Natural killer cell (primary cell): Measurements from ENCODE around the gene BOD1. TPM values are rescaled to one million over a fixed set of nuclear protein-coding genes. Genes with fewer than 3 reads are reported as not detected.
"Not testable (repeated sequence)": the region's sequence is repeated elsewhere in the genome, so short reads cannot be mapped to it uniquely, and the experiment has no call there.

Experiments
- ATAC-seq, 3 donors: fragments of 150-1000 bp in 2 of 3; fragments of 200-7000 bp in 1 of 3; cut with Tn5 transposase; 1 replicate in 1 of 3; 2 replicates in 2 of 3; pipeline ENCODE4 v1.10.0; 2021; ENCODE audit warnings: mild to moderate bottlenecking in 2 of 3, moderate library complexity in 2 of 3
- DNase-seq, 2 donors: peaks; one replicate each; pipeline versions ENCODE4 v3.0.0 to v3.0.0-alpha.2; 2013 to 2021; ENCODE audit warnings: mixed read lengths in 1 of 2
- H3K27ac ChIP-seq: one replicate; pipeline ENCODE4 v1.5.1; 2013; ENCODE audit warnings: mild to moderate bottlenecking, low read length
- H3K27me3 ChIP-seq: one replicate; pipeline ENCODE4 v1.6.1; 2013; ENCODE audit warnings: low read length; ENCODE audit not compliant: control insufficient read depth, insufficient read depth
- H3K36me3 ChIP-seq: one replicate; pipeline ENCODE4 v1.6.1; 2013; ENCODE audit warnings: low read length; ENCODE audit not compliant: control insufficient read depth, insufficient read depth
- H3K4me1 ChIP-seq: one replicate; pipeline ENCODE4 v1.6.1; 2013; ENCODE audit warnings: low read length; ENCODE audit not compliant: control insufficient read depth, insufficient read depth
- H3K4me3 ChIP-seq: one replicate; pipeline ENCODE4 v1.5.1; 2013; ENCODE audit warnings: low read length
- H3K9me3 ChIP-seq: one replicate; pipeline ENCODE4 v1.6.1; 2013; ENCODE audit warnings: low read length; ENCODE audit not compliant: control insufficient read depth, insufficient read depth
- H3K27ac Mint-ChIP-seq, 2 donors: one replicate each; pipeline ENCODE4 v1.8.0; 2022; ENCODE audit warnings: mild to moderate bottlenecking in 2 of 2, mixed read lengths in 2 of 2, moderate library complexity in 1 of 2
- H3K27me3 Mint-ChIP-seq, 2 donors: one replicate each; pipeline ENCODE4 v1.8.0; 2022; ENCODE audit warnings: low read depth in 2 of 2, mixed read lengths in 2 of 2
- H3K36me3 Mint-ChIP-seq: one replicate; pipeline ENCODE4 v1.8.0; 2022; ENCODE audit warnings: mixed read lengths
- H3K4me1 Mint-ChIP-seq, 2 donors: one replicate each; pipeline ENCODE4 v1.8.0; 2022; ENCODE audit warnings: mixed read lengths in 2 of 2
- H3K4me3 Mint-ChIP-seq: one replicate; pipeline ENCODE4 v1.8.0; 2022; ENCODE audit warnings: mild to moderate bottlenecking, moderate library complexity, mixed read lengths
- H3K9me3 Mint-ChIP-seq, 2 donors: one replicate each; pipeline ENCODE4 v1.8.0; 2022; ENCODE audit warnings: mixed read lengths in 2 of 2
- WGBS: methylation state at CpG from one replicate; pipeline ENCODE4 v1.1.7; 2013; ENCODE audit warnings: missing lambda C conversion rate; ENCODE audit not compliant: insufficient coverage; 5-methylcytosine and 5-hydroxymethylcytosine counted together
- intact Hi-C: fragments of 100-400 bp; cut with micrococcal nuclease; formaldehyde crosslinking; loops from one replicate; pipeline ENCODE4 v1.14.2; 2022
- total RNA-seq, 4 donors: library from RNA; stranded (reverse); fragments of 120-200 nt in 1 of 4; gene quantifications; one replicate each; pipeline versions ENCODE4 v1.2.3 to v1.2.4, GENCODE V29; 2013 to 2022
- TF ChIP-seq, protein P1 (sequence below): fragments of 200-600 bp; IDR thresholded peaks from one replicate; pipeline ENCODE4 v1.8.0; 2022; ENCODE audit warnings: antibody characterized with exemption

The BOD1 gene
- total RNA-seq, 3 donors from 2014 or later (not counting 1 experiment from before 2014, with no cell fraction given): 11.0 to 19.9 (median 16.6) TPM

DNA sequence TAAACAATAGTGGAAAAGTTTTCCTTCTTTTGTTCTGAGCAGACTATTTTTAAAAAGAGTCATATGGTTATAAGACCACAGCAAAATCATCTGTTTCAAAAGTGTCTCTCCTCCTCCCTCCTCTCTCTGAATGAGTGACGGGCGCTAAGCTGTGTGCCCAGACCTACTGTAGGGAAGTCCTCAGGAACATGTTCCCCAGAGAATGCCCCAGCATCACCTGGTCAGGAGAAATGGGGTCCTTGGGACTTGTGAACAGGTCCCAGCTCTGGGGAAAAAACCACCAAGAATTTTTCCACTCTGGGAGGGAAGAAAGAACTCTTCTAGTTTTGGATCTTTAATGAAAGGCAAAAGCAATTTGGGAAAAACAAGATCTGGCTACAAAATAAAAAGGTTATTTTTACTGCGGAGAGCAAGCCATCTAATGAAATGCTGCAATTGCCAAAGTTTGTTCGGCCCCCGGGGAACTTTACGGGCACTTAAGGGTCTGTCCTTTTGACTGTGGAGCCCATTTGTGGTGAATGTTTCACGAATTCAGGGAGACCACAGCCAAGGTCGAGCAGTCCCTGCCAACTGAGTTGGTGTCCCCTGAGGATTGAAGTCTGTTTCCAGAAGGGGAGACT is 25.9 kb downstream of the BOD1 start:
- H3K9me3 ChIP-seq: peaks cover 43% of the 10 kb centered on the region

DNA sequence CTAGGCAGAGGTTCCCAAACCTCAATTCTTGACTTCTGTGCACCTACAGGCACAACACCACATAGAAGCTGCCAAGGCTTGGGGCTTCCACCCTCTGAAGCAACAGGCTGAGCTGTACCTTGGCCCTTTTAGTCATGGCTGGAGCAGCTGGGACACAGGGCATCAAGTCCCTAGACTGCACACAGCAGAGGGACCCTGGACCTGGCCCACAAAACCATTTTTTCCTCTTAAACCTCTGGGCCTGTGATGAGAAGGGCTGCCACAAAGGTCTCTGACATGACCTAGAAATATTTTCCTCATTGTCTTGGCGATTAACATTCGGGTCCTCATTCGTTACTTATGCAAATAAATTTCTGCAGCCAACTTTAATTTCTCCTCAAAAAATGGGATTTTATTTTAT is 30.3 kb downstream of the BOD1 start:
- intact Hi-C loops, H3K4me1 ChIP-seq, H3K27me3 ChIP-seq, H3K27ac ChIP-seq, H3K27me3 Mint-ChIP-seq, DNase-seq, H3K4me1 Mint-ChIP-seq, H3K27ac Mint-ChIP-seq, H3K4me3 Mint-ChIP-seq, ATAC-seq, H3K36me3 ChIP-seq, H3K4me3 ChIP-seq, H3K9me3 Mint-ChIP-seq: not testable (repeated sequence)
- whole genome bisulfite sequencing: 92% methylated on average over 2 of the region's 3 CpGs
- H3K36me3 Mint-ChIP-seq: peaks cover 22% of the 10 kb centered on the region
- H3K9me3 ChIP-seq: peaks cover 20% of the 10 kb centered on the region

More for the DNA sequence above, 25.9 kb downstream of the BOD1 start:
- Mint-ChIP-seq H3K4me3 (no peak overlapping the region), H3K27ac (no peak overlapping the region), H3K36me3 (peaks cover 32% of the 10 kb centered on the region), H3K9me3 (peaks cover 10 to 14% of the 10 kb centered on the region in 2 donors), H3K4me1 (no peaks in the 10 kb centered on the region), H3K27me3 (no peaks in the 10 kb centered on the region)
- Histone ChIP-seq H3K27ac (no peak overlapping the region), H3K4me1 (no peaks in the 10 kb centered on the region), H3K36me3 (no peaks in the 10 kb centered on the region), H3K4me3 (no peak overlapping the region), H3K27me3 (no peaks in the 10 kb centered on the region)
- TF ChIP-seq, protein P1, sequence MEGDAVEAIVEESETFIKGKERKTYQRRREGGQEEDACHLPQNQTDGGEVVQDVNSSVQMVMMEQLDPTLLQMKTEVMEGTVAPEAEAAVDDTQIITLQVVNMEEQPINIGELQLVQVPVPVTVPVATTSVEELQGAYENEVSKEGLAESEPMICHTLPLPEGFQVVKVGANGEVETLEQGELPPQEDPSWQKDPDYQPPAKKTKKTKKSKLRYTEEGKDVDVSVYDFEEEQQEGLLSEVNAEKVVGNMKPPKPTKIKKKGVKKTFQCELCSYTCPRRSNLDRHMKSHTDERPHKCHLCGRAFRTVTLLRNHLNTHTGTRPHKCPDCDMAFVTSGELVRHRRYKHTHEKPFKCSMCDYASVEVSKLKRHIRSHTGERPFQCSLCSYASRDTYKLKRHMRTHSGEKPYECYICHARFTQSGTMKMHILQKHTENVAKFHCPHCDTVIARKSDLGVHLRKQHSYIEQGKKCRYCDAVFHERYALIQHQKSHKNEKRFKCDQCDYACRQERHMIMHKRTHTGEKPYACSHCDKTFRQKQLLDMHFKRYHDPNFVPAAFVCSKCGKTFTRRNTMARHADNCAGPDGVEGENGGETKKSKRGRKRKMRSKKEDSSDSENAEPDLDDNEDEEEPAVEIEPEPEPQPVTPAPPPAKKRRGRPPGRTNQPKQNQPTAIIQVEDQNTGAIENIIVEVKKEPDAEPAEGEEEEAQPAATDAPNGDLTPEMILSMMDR: no peak
- intact Hi-C loops: no loop called here
- DNase-seq (no peak), ATAC-seq (no peak)
- WGBS: 85% methylated on average over 8 of the region's 8 CpGs

DNA sequence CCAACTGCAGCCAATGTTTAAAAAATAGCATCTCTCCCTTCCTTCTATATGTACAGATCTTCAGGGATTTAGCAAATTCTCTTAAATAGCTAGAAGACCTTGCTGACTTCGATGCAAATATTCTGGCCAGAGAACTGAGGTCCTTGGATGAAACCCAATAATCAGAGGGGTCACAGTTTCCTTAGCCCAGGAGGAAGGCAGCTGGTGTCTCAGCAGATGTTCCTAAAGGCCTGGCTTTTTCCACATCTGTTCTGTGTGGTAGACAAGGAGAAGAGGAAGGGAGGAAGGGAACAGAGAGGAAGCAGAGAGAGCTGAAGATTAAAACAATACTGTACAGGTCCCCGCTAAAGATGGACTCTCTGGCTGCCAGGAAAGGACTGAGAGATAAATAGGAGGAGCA is 33.1 kb downstream of the BOD1 start:
- no peak for DNase-seq
- Histone ChIP-seq H3K9me3 (peaks cover 16% of the 10 kb centered on the region), H3K36me3 (no peaks in the 10 kb centered on the region), H3K27ac (no peak overlapping the region), H3K4me3 (no peak overlapping the region), H3K27me3 (no peaks in the 10 kb centered on the region), H3K4me1 (no peaks in the 10 kb centered on the region)
- WGBS: 68% methylated on average over 2 of the region's 2 CpGs
- ATAC-seq: no peak
- Mint-ChIP-seq H3K4me3 (no peak overlapping the region), H3K36me3 (peaks cover 26% of the 10 kb centered on the region), H3K27ac (no peak overlapping the region), H3K9me3 (peaks cover 9 to 12% of the 10 kb centered on the region in 2 donors), H3K4me1 (no peaks in the 10 kb centered on the region), H3K27me3 (peaks cover 0 to 5% of the 10 kb centered on the region in 2 donors)
- intact Hi-C loops: no loop called here
- TF ChIP-seq, protein P1: no peak

DNA sequence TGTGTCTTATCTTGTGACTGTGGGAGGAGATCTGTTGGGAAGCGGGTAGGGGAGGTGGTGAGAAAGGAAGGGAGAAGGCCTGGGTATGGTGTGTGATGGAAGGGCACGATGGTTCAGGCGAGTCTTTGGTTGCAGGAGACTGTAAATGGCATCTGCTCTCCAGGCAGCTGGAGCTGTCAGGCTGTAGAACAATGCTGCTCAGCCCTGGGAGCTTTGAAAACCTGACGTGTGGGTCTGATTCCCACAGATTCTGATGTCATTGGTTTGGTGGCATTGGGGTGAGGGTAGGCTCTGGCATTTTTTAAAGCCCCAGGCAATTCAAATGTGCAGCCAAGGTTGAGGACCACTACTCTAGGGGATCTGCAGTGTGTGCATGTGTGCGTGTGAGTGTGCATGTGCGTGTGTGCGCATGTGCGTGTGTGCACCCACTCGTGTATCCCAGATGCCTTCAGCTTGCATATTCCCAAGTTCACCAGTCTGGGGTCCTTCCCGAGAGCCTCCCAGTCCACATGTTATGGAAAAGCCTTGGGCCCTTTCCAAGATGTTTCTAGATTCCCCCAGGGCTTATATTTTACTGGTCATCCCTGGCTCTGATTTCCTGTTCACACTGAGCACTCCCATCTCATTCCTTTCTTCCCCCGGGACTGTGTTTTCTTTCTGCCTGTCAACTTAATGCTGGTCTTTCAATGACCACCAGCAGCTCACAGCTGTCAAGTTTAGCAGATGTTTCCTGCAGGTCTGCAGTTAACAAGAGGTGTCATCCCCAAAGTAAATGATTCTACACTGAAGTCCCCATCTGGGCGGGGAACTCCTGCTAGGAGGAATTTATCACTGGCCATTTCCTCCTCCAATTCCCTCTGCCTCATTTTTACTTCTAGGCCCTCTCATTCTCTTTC is 34.0 kb downstream of the BOD1 start:
- H3K36me3 Mint-ChIP-seq: peaks cover 17% of the 10 kb centered on the region
- H3K4me3 Mint-ChIP-seq: no peak overlapping the region
- H3K4me3 ChIP-seq: no peak overlapping the region
- no peak overlapping the region for H3K27ac ChIP-seq
- H3K9me3 ChIP-seq: peaks cover 16% of the 10 kb centered on the region
- no peak for ATAC-seq
- intact Hi-C loops: no loop called here
- peaks cover 0 to 5% of the 10 kb centered on the region in 2 donors for H3K27me3 Mint-ChIP-seq
- no peaks in the 10 kb centered on the region for H3K4me1 Mint-ChIP-seq
- H3K36me3 ChIP-seq: no peaks in the 10 kb centered on the region
- H3K9me3 Mint-ChIP-seq: peaks cover 7 to 12% of the 10 kb centered on the region in 2 donors
- no peaks in the 10 kb centered on the region for H3K27me3 ChIP-seq
- no peaks in the 10 kb centered on the region for H3K4me1 ChIP-seq
- no peak for DNase-seq
- TF ChIP-seq, protein P1: no peak
- WGBS: 80% methylated on average over 12 of the region's 12 CpGs
- H3K27ac Mint-ChIP-seq: no peak overlapping the region
